Measurements from ENCODE around the gene GDPD1. TPM values are rescaled to one million over a fixed set of nuclear protein-coding genes. Genes with fewer than 3 reads are reported as not detected.

GDPD1 gene
- total and polyA plus RNA-seq, 9 of the 15 experiments (the other 6 are each of a cell fraction or from before 2014, with no cell fraction given), result 5.7 to 15.2 (median 9.3) TPM

DNA sequence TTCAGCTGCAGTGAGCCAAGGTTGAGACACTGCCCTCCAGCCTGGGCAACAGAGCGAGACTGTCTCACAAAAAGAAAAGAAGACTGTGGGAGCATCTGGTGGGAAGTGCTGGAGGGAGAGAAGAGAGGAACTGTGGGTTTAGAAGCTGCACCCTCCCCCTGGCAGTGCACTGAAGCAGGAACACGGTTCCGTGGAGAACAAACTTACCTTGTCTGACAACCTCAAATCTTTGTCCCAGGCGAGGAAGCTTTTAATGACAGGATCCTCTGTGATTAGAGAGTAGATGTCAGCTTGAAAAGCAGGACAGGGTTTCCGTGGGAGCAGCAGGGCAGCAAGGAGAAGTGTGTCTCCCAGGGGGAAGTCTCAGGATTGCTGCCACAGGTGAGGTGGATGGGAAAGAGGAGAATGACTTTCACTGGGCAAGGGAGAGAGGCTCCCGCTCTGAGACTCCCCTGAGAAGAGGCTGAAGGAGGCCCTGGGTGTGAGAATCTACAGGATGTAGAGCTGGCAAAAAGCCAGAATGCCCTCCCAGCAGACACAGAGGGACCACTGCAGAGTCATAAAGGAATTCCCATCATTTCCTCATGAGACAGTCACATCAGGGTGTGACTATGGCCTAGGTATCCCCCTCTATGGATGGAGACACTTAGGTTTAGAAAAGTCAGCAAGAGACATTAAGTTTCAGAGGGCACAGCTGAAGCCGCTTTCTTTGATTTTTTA lies 41.9 kb upstream of the GDPD1 start:
- Histone ChIP-seq H3K4me2 (ENCODE audit: insufficient read depth, low read length) (no peak overlapping the region), H3K9me3 (replicated peaks; ENCODE audit: control insufficient read depth, insufficient read depth, low read depth, low read length) (no peaks in the 10 kb centered on the region), H3K4me3 (no peak overlapping the region), H3K36me3 (ENCODE audit: control insufficient read depth, insufficient read depth, low read length) (peaks cover 16% of the 10 kb centered on the region; the same call in 2 of the 3 replicates), H3K9ac (ENCODE audit: insufficient read depth in 1 of 2, low read depth in 2 of 2, low read length in 2 of 2) (peak overlapping the region in 1 of 2 experiments; percentile 45; a peak in 1 of 4 replicates), H3K4me1 (replicated peaks in 1 of 2; ENCODE audit: control insufficient read depth in 2 of 2, insufficient read depth in 2 of 2, low read length in 2 of 2) (no peaks in the 10 kb centered on the region; a peak in 1 of 5 replicates), H3K27me3 (ENCODE audit: control insufficient read depth in 2 of 2, insufficient read depth in 2 of 2, low read length in 2 of 2) (no peaks in the 10 kb centered on the region), H3K9me1 (ENCODE audit: control insufficient read depth, insufficient read depth, low read length) (no peaks in the 10 kb centered on the region), H3K27ac (ENCODE audit: extremely low read depth, low read depth, low read length) (no peak overlapping the region), H3K79me2 (ENCODE audit: control insufficient read depth, insufficient read depth, low read length) (no peaks in the 10 kb centered on the region), H4K20me1 (replicated peaks; ENCODE audit: control insufficient read depth, insufficient read depth, low read length) (no peaks in the 10 kb centered on the region), H2AFZ (ENCODE audit: low read depth, low read length) (no peak overlapping the region)
- 57% methylated on average over 7 of the region's 7 CpGs for WGBS (ENCODE audit: insufficient coverage, low coverage, missing lambda C conversion rate)
- FAIRE-seq (no peak), DNase-seq (ENCODE audit: extremely low read depth in 1 of 4, low spot score in 3 of 4) (no peak), ATAC-seq (no peak)
- TF ChIP-seq, protein P1, sequence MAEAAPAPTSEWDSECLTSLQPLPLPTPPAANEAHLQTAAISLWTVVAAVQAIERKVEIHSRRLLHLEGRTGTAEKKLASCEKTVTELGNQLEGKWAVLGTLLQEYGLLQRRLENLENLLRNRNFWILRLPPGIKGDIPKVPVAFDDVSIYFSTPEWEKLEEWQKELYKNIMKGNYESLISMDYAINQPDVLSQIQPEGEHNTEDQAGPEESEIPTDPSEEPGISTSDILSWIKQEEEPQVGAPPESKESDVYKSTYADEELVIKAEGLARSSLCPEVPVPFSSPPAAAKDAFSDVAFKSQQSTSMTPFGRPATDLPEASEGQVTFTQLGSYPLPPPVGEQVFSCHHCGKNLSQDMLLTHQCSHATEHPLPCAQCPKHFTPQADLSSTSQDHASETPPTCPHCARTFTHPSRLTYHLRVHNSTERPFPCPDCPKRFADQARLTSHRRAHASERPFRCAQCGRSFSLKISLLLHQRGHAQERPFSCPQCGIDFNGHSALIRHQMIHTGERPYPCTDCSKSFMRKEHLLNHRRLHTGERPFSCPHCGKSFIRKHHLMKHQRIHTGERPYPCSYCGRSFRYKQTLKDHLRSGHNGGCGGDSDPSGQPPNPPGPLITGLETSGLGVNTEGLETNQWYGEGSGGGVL (CRISPR knock-in tag; IDR thresholded peaks at IDR 0.05), result no peak
- TF ChIP-seq CHD1 (IDR thresholded peaks at IDR 0.05; ENCODE audit: low read length) (no peak), ARID1B (IDR thresholded peaks at IDR 0.05) (no peak), PYGO2 (tag; IDR thresholded peaks at IDR 0.05) (no peak), CHD4 (IDR thresholded peaks at IDR 0.05; ENCODE audit: insufficient read depth, insufficient replicate concordance, low read depth, low read length, poor library complexity, severe bottlenecking) (no peak), NFIC (IDR thresholded peaks at IDR 0.05) (peak; percentile 65), TAF7 (tag; IDR thresholded peaks at IDR 0.05) (no peak)
- BruUV-seq (replicated peaks), result no TSS peak
- intact Hi-C loops (cut with micrococcal nuclease) (no loop called here), in situ Hi-C loops (cut with MboI) (no loop called here)
- POLR2A ChIA-PET, result interaction anchor here (1.6 kb wide), 1 partner anchor 15 kb away, joined by 6 read pairs; no protein-coding TSS in a partner anchor
- CTCF ChIA-PET (ENCODE audit: low intra/inter-chr PET ratio), result no interaction called here

Measured in K562 (cell line).